Occipital lobe (tissue), 2 donors: ENCODE data around the gene XPOT. TPM values are rescaled to one million over a fixed set of nuclear protein-coding genes. Genes with fewer than 3 reads are reported as not detected.

Experiments used
- small RNA-seq: library from RNA; depleted of rRNA; stranded (forward); fragments of <200 nt; gene quantifications from one replicate; pipeline ENCODE3, GENCODE V24; 2014
- total RNA-seq: library from RNA; depleted of rRNA; stranded (reverse); fragments of >200 nt; gene quantifications from one replicate; pipeline ENCODE4 v1.2.3, GENCODE V29; 2014

Gene XPOT
- total RNA-seq, 1 donor from 2014 or later, result 72.7 TPM

Small RNA genes within 50 kb of the gene (small RNA-seq; reads per million reads assigned to genes)
- gene RF01210, result not detected

Other genes starting within 250 kb of the XPOT start
- 6.7 TPM for gene KICS2, start 182.1 kb upstream of the XPOT start, total RNA-seq
- not detected for gene C12orf56, start 13.6 kb upstream of the XPOT start, total RNA-seq
- gene TBK1, start 47.7 kb downstream of the XPOT start, total RNA-seq, result 42.6 TPM
- 6.1 TPM for gene RASSF3, start 206.1 kb downstream of the XPOT start, total RNA-seq